GM21737 (cell line): ENCODE data around the gene LYZL1.
"Not testable (repeated sequence)": the region's sequence is repeated elsewhere in the genome, so short reads cannot be mapped to it uniquely, and the experiment has no call there.

Source experiments
- ATAC-seq: cut with Tn5 transposase; IDR thresholded peaks from one replicate; pipeline ENCODE4 v1.9.1; 2021; ENCODE audit warnings: mild to moderate bottlenecking, moderate library complexity; ENCODE audit not compliant: unreplicated experiment

LYZL1 gene

DNA sequence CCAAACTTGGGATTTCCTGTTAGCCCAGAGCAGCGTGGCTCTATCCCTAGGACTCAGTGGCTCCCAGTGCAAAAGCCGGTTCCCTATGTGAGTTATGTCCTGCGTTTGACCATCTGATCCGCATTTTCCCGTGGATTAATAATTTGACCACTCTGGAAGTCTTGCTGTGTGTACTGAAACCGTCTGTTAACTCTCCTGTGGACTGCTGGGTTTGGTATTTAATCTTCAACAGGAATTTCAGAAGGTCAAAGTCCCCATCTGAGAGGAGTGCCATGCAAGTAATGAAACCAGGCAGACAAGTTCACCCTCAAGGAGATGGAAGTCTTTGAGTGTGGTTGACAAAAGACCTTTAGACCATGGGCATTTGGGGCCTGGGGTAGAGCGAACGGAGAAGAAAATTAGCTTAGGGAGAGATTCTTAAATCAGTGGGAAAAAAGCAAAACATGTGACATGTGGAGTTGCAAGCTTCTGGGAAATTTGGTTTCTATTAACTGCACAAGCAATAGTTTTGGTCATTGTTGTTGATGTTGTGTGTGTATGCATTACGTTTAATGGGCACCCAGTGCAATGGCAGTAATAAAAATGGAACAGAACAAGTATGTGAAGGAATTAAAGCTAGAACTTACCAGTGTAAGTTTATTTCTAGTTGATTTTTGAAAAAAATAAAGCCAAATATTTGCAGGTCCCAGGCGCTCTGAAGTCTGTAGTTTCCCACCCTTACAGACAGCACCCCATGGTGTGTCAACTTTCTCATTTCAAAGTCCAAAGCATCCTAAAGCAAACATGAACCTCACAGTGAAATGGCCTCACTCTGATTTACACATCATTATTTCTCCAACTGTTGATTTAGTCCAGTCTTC, 38.2 kb downstream of the LYZL1 start:
- no peak for ATAC-seq

DNA sequence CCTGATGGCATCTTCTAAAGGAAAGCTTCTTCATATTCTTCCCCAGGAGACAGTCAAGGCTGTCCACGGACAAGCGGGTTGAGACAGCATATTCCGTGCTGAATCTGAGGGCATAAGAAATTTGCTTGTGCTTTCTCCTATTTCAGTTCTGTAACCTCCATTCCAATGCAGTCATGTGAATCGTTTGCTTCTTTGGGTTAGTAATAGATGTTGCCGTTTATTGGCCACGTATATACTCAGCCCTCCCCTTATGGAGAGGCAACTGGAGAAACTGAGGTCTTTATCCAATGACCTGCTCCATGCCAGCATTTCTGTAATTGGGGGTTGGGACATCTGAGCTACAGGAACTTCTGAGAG, 38.9 kb downstream of the LYZL1 start:
- ATAC-seq = no peak

DNA sequence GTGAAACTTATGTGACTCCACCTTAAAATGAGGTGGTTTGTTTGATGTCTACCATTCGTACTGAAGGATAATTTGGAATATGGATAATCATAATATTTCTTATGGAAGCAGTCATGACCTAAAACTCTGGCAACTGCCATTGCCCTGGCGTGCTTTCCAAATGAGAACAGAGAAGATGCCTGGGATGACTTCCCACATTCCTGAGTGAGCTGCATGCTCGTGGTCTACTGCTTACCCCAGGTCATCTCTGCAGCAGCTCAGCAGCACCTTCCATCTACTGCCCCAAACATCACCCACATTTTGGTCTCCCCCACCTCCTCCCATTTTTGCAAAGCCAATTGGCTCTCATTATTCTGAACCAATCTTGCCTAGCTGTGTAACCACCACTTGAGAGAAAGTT, 40.1 kb downstream of the LYZL1 start:
- ATAC-seq = no peak

- ATAC-seq = no peak
Measured at GRCh38 chr10:29329420-29329819, 40.5 kb downstream of the LYZL1 start.

GRCh38 chr10:29332061-29332760, 43.3 kb downstream of the LYZL1 start:
- no peak for ATAC-seq

DNA sequence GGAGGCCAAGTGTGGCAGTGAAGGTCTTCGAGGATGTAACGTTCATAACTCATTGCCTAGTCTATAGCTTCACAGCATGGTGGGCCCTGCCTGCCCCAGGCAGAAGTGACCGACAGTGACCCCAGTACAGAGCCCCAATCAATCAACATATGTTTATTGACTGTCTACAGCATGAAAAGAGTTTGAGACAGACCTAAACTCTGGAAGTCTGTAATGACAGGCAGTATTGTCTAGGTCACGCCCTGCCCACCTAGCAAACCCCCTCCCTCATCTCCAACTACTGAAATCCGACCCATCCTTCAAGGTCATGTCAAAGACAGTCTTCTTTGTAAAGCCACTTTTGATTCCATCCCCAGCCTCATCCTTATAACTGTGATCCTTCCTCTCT, 43.9 kb downstream of the LYZL1 start:
- no peak for ATAC-seq

DNA sequence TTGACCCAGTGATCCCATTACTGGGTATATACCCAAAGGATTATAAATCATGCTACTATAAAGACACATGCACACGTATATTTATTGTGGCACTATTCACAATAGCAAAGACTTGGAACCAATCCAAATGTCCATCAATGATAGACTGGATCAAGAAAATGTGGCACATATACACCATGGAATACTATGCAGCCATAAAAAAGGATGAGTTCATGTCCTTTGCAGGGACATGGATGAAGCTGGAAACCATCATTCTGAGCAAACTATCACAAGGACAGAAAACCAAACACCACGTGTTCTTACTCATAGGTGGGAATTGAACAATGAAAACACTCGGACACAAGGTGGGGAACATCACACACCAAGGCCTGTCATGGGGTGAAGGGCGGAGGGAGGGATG, 48.7 kb downstream of the LYZL1 start:
- not testable (repeated sequence) for ATAC-seq

DNA sequence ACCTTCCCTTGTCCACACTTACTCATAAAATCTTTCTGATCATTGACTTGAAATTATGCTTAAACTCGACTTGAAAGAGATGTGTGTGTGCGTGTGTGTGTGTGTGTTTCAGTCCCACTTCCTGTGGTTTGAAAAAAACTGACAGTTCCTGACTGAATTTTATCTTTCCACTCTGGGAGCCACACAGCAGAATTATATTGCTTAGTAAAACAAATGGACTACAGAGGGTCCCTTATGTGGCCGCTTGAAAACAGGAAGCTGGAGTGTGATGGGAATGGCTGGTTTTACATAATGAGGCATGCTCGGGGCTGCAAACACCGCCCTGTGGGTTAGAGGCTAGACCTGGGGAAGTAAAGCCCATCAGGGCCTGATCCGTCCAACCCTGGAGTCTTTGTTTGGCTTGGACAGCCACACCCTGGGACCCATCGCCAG, 54.8 kb downstream of the LYZL1 start:
- no peak for ATAC-seq

GRCh38 chr10:29344073-29344820, 55.4 kb downstream of the LYZL1 start:
- ATAC-seq = no peak

DNA sequence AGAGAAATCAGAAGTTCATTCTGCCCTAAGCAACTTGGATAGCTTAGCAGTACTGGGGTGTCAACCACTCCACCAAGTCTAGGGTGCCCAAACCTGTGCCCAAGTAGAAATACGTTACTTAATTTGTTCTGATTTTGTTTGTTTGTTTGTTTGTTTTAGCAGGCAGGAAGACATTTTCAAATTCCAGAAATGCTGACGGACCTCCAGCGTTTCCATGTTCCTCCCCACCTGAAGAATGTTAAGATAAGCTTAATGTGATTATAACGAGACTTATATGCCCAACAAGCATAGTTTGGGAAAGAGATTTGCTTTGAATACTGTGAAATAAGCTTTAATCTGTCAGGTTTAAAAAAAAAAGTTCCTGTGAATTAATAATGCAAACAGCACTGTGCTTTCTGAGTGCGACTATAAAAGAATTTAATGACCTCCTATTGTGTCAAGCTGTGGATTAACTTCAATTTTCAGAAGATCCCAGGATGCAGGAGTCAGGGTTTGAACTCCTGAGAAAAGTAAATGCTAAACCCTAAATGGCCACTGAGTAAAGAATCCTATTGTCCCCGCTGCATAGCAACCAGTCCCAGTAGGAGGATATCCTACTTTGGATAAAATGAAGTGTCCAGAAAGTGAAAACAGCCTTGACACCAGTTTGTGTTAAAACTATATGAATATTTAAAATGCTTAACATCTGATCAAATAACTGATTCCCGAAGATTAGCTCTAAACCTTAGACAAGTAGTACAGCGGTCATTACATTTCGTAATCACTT, 56.5 kb downstream of the LYZL1 start:
- no peak for ATAC-seq

- ATAC-seq = no peak
Measured at GRCh38 chr10:29345910-29346209, 57.0 kb downstream of the LYZL1 start.

DNA sequence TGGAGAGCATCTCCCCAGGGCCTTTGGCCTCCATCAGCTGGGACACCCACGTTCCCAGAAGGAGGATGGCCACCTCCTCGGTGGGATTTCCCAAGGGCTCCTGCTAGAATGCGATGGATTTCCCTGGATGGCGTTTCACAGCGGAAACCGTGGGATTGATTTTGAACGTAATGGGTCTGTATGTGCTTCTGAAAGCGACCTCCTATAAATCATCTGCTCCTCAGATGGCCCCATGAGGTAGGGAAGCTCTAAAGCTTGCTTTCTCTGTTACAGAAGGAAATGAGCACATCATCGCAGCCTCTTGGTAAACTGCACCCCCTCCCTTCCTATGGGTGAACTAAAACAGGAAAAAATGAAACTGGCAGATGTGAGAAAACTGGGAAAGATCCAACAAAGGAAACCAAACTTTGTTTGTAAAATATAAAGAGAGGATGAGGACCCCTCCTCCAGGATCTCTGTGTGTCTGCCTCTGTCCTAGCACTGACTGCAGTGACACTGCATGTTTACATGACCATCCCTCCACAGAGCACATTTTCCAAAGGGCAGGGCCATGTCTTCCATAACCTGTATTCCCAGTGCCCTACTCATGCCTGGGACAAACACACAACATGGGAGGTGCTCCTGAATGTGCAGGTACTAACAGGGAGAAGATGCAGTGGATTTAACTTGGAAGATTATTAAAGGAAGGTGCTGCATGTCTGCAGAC, 57.6 kb downstream of the LYZL1 start:
- ATAC-seq = no peak

DNA sequence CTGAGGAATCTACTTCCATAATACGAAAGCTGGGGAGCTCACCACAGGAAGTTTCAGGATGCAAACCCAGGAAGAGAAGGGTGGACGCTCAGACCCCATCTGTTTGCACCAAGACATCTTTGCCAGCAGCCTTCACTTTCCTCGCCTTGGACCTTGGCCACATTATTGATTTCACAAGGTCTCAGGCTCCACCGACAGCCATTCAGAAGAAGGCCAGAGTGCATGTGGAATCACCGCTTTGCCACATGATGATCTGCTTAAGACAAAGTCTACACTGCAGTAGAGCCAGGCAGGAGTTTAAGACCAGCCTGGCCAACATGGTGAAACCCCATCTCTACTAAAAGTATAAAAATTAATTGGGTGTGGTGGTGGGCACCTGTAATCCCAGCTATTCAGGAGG, 60.0 kb downstream of the LYZL1 start:
- no peak for ATAC-seq

- no peak for ATAC-seq
Measured at GRCh38 chr10:29353305-29353704, 64.4 kb downstream of the LYZL1 start.

DNA sequence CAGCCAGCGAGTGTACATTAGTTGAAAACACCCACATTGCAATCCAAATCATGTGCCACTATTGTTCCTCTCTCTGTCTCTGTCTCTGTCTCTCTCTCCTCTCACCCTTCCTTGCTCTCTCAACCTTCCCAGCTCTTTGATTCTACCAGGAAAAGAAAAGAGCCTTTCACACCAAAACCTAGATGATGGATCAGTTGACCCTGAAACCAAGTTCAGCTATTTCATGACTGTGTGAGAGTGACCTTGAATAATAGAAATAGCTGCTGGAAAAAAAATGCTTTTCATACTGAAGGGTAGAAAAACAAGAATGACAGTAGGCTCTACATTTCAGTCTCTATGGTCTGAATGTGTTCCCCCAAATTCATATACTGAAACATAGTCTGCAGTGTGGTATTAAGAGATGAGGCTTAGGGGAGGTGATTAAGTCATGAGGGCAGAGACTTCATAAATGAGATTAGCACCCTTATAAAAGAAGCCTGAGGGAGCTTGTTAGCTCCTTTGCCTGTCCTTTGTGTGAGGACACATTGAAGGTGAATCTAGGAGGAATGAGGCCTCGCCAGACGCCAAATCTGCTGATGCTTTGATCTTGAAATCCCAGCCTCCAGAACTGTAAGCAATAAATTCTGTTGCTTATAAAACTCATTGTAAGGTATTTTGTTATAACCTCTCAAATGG, 65.2 kb downstream of the LYZL1 start:
- ATAC-seq = no peak

DNA sequence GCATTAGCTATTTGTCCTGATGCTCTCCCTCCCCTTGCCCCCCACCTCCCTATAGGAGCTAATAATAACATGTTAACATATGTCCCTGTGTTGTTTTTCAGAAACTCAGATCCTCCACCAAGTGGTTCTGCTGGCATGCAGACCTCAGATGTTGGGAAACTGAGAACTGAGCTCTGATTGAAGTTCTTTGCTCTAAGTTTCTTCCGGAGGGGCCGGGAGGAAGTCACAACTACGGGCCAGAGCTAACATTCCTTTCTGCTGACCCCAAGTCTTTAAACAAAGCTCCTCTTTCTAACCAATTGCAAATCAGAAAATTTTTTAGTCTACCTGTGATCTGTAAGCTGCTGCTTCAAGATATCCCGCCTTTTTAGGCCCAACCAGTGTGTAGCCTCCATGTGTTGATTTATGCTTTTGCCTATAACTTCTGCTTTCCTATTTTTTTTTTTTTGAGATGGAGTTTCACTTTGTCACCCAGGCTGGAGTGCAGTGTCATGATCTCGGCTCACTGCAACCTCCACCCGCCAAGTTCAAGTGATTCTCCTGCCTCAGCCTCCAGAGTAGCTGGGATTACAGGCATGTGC, 66.6 kb downstream of the LYZL1 start:
- ATAC-seq = no peak

DNA sequence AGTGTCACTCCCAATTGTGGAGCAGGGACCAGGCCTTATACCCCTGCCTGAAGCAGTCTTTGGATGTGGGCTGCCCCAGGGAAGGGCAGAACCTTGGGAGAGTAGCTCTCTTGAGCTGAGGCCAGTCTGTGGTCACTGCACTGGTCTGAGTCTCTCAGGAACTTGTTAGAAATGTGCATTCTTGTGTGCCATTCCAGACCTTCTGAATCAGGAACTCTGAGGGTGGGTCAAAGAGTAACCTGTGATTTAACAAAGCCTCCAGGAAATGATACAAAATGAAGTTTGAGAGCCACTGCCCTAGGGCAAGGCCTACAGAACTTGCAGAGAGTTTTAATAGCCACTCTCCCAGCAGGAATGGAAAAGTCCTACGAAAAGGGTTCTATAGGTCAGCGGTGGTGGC, 68.1 kb downstream of the LYZL1 start:
- ATAC-seq = no peak

DNA sequence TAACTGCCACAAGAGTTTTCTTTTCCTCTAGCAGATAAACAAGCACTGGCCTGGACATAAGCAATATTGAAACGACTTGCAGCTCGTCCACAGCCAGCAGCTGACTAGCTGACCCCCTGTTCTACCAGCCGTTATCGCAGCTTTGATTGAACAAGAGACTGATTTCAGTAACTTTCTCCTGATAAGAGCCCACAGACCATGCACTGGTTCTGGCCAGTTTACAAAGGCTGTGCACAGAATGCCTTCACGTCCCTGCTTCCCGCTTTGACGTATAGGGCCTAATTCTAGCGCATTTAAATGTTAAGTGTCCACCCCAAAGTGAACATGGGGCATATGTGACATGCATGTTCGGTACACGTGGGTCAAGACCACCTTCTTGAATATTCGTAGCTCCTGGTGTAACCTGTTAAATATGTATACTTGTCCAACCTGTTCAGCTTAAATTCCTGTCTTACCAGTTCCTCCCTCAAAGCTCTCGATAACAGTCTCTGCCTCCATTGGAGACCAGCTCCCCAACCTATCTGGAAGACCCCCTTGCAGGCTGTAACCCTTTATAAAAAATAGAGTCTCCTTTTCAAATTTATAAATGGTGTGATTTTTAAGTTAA, 69.2 kb downstream of the LYZL1 start:
- no peak for ATAC-seq

DNA sequence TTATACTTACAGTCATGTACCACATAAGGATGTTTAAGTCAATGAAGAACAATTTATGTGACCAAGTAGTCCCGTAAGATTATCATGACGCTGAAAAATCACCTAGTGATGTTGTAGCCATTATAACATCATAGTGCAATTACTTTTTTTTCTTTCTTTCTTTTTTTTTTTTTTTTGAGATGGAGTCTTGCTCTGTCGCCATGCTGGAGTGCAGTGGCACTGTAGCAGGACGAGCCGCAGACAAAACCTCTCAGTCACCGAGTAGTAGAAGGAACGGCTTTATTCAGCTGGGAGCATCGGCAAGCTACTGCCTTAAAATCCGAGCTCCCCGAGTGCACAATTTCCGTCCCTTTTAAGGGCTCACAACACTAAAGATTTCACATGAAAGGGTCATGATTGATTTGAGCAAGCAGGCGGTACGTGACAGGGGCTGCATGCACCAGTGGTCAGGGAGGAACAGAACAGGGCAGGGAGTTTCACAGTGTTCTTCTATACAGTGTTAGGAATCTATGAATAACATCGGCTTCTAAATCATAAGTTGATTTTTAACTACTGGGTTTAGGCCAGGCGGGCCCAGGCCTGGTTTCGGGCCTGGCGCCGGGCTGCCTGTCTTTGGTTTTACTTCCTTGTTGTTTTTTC, 71.5 kb downstream of the LYZL1 start:
- not testable (repeated sequence) for ATAC-seq
